ENCODE results near the gene SDCCAG8. TPM values are rescaled to one million over a fixed set of nuclear protein-coding genes. Genes with fewer than 3 reads are reported as not detected.

The SDCCAG8 gene
- total RNA-seq, 6 experiments from 2014 or later = 13.4 to 20.6 (median 15.6) TPM

- DNase-seq = no peak
These were observed 290.6 kb downstream of the SDCCAG8 start for GRCh38 chr1:243546457-243546856.

GRCh38 chr1:243547891-243548290, 292.1 kb downstream of the SDCCAG8 start:
- ATAC-seq = no peak
- intact Hi-C loops (cut with DNase I) = no loop called here
- no peak overlapping the region for H3K4me3 ChIP-seq
- WGBS (ENCODE audit: insufficient coverage, low coverage, low lambda C conversion rate, missing lambda C conversion rate) = 84% methylated on average over 3 of the region's 3 CpGs
- no peak overlapping the region for H3K27ac ChIP-seq
- no peak for DNase-seq
- H3K9me3 ChIP-seq = no peaks in the 10 kb centered on the region
- TF ChIP-seq POLR2A (IDR thresholded peaks at IDR 0.05) (no peak), CTCF (IDR thresholded peaks at IDR 0.05) (no peak)
- no peaks in the 10 kb centered on the region for H3K27me3 ChIP-seq
- H3K36me3 ChIP-seq = no peaks in the 10 kb centered on the region
- no peaks in the 10 kb centered on the region for H3K4me1 ChIP-seq

More at GRCh38 chr1:243546457-243546856, 290.6 kb downstream of the SDCCAG8 start:
- H3K36me3 ChIP-seq = no peaks in the 10 kb centered on the region
- TF ChIP-seq POLR2A (IDR thresholded peaks at IDR 0.05) (no peak), CTCF (IDR thresholded peaks at IDR 0.05) (no peak)
- H3K9me3 ChIP-seq = no peaks in the 10 kb centered on the region
- ATAC-seq = no peak
- WGBS (ENCODE audit: insufficient coverage, low coverage, low lambda C conversion rate, missing lambda C conversion rate) = 0% methylated on average over 1 of the region's 1 CpG
- intact Hi-C loops (cut with DNase I) = no loop called here
- H3K4me3 ChIP-seq = no peak overlapping the region
- no peaks in the 10 kb centered on the region for H3K4me1 ChIP-seq
- no peak overlapping the region for H3K27ac ChIP-seq
- no peaks in the 10 kb centered on the region for H3K27me3 ChIP-seq

- intact Hi-C loops (cut with DNase I) = no loop called here
- 100% methylated on average over 1 of the region's 1 CpG for WGBS (ENCODE audit: insufficient coverage, low coverage, low lambda C conversion rate, missing lambda C conversion rate)
- H3K36me3 ChIP-seq = no peaks in the 10 kb centered on the region
- no peak for ATAC-seq
- no peaks in the 10 kb centered on the region for H3K4me1 ChIP-seq
- no peak overlapping the region for H3K27ac ChIP-seq
- H3K9me3 ChIP-seq = no peaks in the 10 kb centered on the region
- no peak overlapping the region for H3K4me3 ChIP-seq
- TF ChIP-seq CTCF (IDR thresholded peaks at IDR 0.05) (no peak), POLR2A (IDR thresholded peaks at IDR 0.05) (no peak)
- DNase-seq = no peak
- no peaks in the 10 kb centered on the region for H3K27me3 ChIP-seq
These were observed 292.7 kb downstream of the SDCCAG8 start for GRCh38 chr1:243548516-243548915.

- H3K4me3 ChIP-seq = no peak overlapping the region
- H3K27me3 ChIP-seq = no peaks in the 10 kb centered on the region
- H3K36me3 ChIP-seq = no peaks in the 10 kb centered on the region
- H3K27ac ChIP-seq = no peak overlapping the region
- no peaks in the 10 kb centered on the region for H3K4me1 ChIP-seq
- no peak for DNase-seq
- ATAC-seq = no peak
- TF ChIP-seq POLR2A (IDR thresholded peaks at IDR 0.05) (no peak), CTCF (IDR thresholded peaks at IDR 0.05) (no peak)
- intact Hi-C loops (cut with DNase I) = no loop called here
- no peaks in the 10 kb centered on the region for H3K9me3 ChIP-seq
These were observed 293.3 kb downstream of the SDCCAG8 start for GRCh38 chr1:243549108-243549507.

Small RNA genes within 50 kb of the gene (microRNA-seq; reads per million reads assigned to microRNA genes)
- gene MIR4677 = 0 to 0.87 reads per million in 2 donors

Small RNA genes within 50 kb of the gene (small RNA-seq; reads per million reads assigned to genes)
- 17.3 to 27.8 reads per million in 2 experiments for gene MIR4677

Other genes starting within 250 kb of the SDCCAG8 start
- gene CEP170, start 760 bp upstream of the SDCCAG8 start, total RNA-seq = 10 to 100 TPM; 12.6 to 24.6 (median 14.6) TPM